GM23338 (cell line): ENCODE measurements around the gene CNPY1. TPM values are rescaled to one million over a fixed set of nuclear protein-coding genes. Genes with fewer than 3 reads are reported as not detected.

ENCODE experiments used
- ATAC-seq: fragments of 200-7000 bp; cut with Tn5 transposase; 3 replicates; pipeline ENCODE4 v1.9.1; 2020
- DNase-seq: peaks from one replicate; pipeline ENCODE4 v3.0.0-alpha.2; 2015; ENCODE audit warnings: low spot score
- H2AFZ ChIP-seq: fragments of 200-600 bp; sonication (generic); 2 replicates; pipeline ENCODE4 v1.8.0; 2016; ENCODE audit warnings: antibody characterized with exemption, mild to moderate bottlenecking, moderate library complexity
- H3F3A ChIP-seq: fragments of 200-600 bp; sonication (generic); replicated peaks from 2 replicates; pipeline ENCODE4 v1.8.0; 2017; ENCODE audit warnings: antibody characterized with exemption, mixed run types, low read depth
- H3K27ac ChIP-seq: fragments of 200-600 bp; sonication (generic); 2 replicates; pipeline ENCODE4 v1.6.1; 2016; ENCODE audit warnings: low read depth
- H3K27me3 ChIP-seq: fragments of 200-600 bp; sonication (generic); 2 replicates; pipeline ENCODE4 v1.8.0; 2016; ENCODE audit warnings: mild to moderate bottlenecking, mixed run types, moderate library complexity; ENCODE audit not compliant: insufficient read depth
- H3K36me3 ChIP-seq: fragments of 200-600 bp; sonication (generic); 2 replicates; pipeline ENCODE4 v1.8.0; 2016; ENCODE audit warnings: mild to moderate bottlenecking; ENCODE audit not compliant: insufficient read depth
- H3K4me1 ChIP-seq: fragments of 200-600 bp; sonication (generic); 2 replicates; pipeline ENCODE4 v1.8.0; 2016; ENCODE audit warnings: mild to moderate bottlenecking, moderate library complexity; ENCODE audit not compliant: insufficient read depth
- H3K4me2 ChIP-seq: fragments of 200-600 bp; sonication (generic); 2 replicates; pipeline ENCODE4 v1.7.1; 2017; ENCODE audit warnings: mixed run types
- H3K4me3 ChIP-seq: fragments of 200-600 bp; sonication (generic); 2 replicates; pipeline ENCODE4 v1.6.1; 2016; ENCODE audit warnings: mixed run types
- H3K79me2 ChIP-seq: fragments of 200-600 bp; sonication (generic); replicated peaks from 2 replicates; pipeline ENCODE4 v1.8.0; 2017; ENCODE audit warnings: mild to moderate bottlenecking; ENCODE audit not compliant: insufficient read depth
- H3K9me2 ChIP-seq: fragments of 200-600 bp; sonication (generic); 2 replicates; pipeline ENCODE4 v1.8.0; 2017; ENCODE audit not compliant: insufficient read depth
- H4K20me1 ChIP-seq: fragments of 200-600 bp; sonication (generic); replicated peaks from 2 replicates; pipeline ENCODE4 v1.8.0; 2017; ENCODE audit warnings: mild to moderate bottlenecking; ENCODE audit not compliant: insufficient read depth
- H3K27ac Mint-ChIP-seq: 2 replicates; pipeline ENCODE4 v1.8.0; 2020; ENCODE audit warnings: inconsistent platforms, mild to moderate bottlenecking, moderate library complexity, mixed read lengths
- H3K27me3 Mint-ChIP-seq: 3 replicates; pipeline ENCODE4 v1.8.0; 2022; ENCODE audit warnings: low read depth, mild to moderate bottlenecking, moderate library complexity, mixed read lengths, inconsistent platforms; ENCODE audit not compliant: insufficient read depth, poor library complexity
- H3K36me3 Mint-ChIP-seq: 3 replicates; pipeline ENCODE4 v1.8.0; 2021; ENCODE audit warnings: low read depth, mild to moderate bottlenecking, inconsistent platforms, moderate library complexity, mixed read lengths
- H3K4me1 Mint-ChIP-seq: 3 replicates; pipeline ENCODE4 v1.8.0; 2020; ENCODE audit warnings: mild to moderate bottlenecking, inconsistent platforms, mixed read lengths
- H3K4me3 Mint-ChIP-seq: 3 replicates; pipeline ENCODE4 v1.8.0; 2021; ENCODE audit warnings: moderate library complexity, mild to moderate bottlenecking, inconsistent platforms, mixed read lengths
- H3K9me3 Mint-ChIP-seq: 3 replicates; pipeline ENCODE4 v1.8.0; 2020; ENCODE audit warnings: moderate library complexity, mild to moderate bottlenecking, inconsistent platforms, mixed read lengths
- CREB1 ChIP-seq: fragments of 250-450 bp; sonication (Bioruptor Pico); IDR thresholded peaks from 2 replicates; pipeline ENCODE4 v1.5.0; 2020; ENCODE audit warnings: low read depth, mild to moderate bottlenecking, moderate library complexity
- EZH2phosphoT487 ChIP-seq: fragments of 200-600 bp; sonication (generic); IDR thresholded peaks from one replicate; pipeline ENCODE4 v1.8.1; 2018; ENCODE audit warnings: antibody characterized with exemption; ENCODE audit not compliant: unreplicated experiment
- JUNB ChIP-seq: IDR thresholded peaks from one replicate; pipeline ENCODE4 v1.6.1; 2016; ENCODE audit warnings: antibody characterized with exemption; ENCODE audit not compliant: unreplicated experiment
- POLR2AphosphoS5 ChIP-seq: IDR thresholded peaks from 2 replicates; pipeline ENCODE4 v1.6.1; 2016; ENCODE audit warnings: antibody characterized with exemption, low read depth
- ZNF114 ChIP-seq: fragments of 250-450 bp; sonication (Bioruptor Pico); IDR thresholded peaks from 2 replicates; pipeline ENCODE4 v1.5.0; 2020; ENCODE audit warnings: mild to moderate bottlenecking, moderate library complexity
- ZNF331 ChIP-seq: fragments of 250-450 bp; sonication (Bioruptor Pico); IDR thresholded peaks from 2 replicates; pipeline ENCODE4 v1.5.0; 2020; ENCODE audit warnings: low read depth, mild to moderate bottlenecking, moderate library complexity
- ZNF462 ChIP-seq: fragments of 250-450 bp; sonication (Bioruptor Pico); IDR thresholded peaks from 2 replicates; pipeline ENCODE4 v1.5.0; 2020; ENCODE audit warnings: mild to moderate bottlenecking, moderate library complexity
- polyA plus RNA-seq: library from polyadenylated mRNA; unstranded; fragments of >200 nt; fragmentation: Nextera tagmentation; extraction: Ambion mirVana; gene quantifications from 2 replicates; pipeline ENCODE4 v1.2.1, GENCODE V29; 2016
- total RNA-seq: library from RNA; depleted of rRNA; stranded (reverse); fragments of >200 nt; shearing (Covaris generic); gene quantifications from 2 replicates; pipeline ENCODE4 v1.2.3, GENCODE V29; 2014
- TF ChIP-seq, protein P1 (sequence below), 2 experiments: fragments of 200-600 bp in 1 of 2; sonication (generic) in 1 of 2; conservative IDR thresholded peaks; 2 replicates each; pipeline versions ENCODE4 v1.5.1 to v1.6.1; 2016 to 2017; ENCODE audit warnings: antibody characterized with exemption in 2 of 2, low read depth in 2 of 2, mild to moderate bottlenecking in 2 of 2, moderate library complexity in 1 of 2
- TF ChIP-seq, protein P2 (sequence below): IDR thresholded peaks from one replicate; pipeline ENCODE4 v1.6.1; 2018; ENCODE audit warnings: antibody characterized with exemption; ENCODE audit not compliant: unreplicated experiment

The CNPY1 gene
- total and polyA plus RNA-seq, 2 experiments from 2014 or later, result not detected

- TF ChIP-seq, protein P1, sequence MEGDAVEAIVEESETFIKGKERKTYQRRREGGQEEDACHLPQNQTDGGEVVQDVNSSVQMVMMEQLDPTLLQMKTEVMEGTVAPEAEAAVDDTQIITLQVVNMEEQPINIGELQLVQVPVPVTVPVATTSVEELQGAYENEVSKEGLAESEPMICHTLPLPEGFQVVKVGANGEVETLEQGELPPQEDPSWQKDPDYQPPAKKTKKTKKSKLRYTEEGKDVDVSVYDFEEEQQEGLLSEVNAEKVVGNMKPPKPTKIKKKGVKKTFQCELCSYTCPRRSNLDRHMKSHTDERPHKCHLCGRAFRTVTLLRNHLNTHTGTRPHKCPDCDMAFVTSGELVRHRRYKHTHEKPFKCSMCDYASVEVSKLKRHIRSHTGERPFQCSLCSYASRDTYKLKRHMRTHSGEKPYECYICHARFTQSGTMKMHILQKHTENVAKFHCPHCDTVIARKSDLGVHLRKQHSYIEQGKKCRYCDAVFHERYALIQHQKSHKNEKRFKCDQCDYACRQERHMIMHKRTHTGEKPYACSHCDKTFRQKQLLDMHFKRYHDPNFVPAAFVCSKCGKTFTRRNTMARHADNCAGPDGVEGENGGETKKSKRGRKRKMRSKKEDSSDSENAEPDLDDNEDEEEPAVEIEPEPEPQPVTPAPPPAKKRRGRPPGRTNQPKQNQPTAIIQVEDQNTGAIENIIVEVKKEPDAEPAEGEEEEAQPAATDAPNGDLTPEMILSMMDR (conservative IDR thresholded peaks at IDR 0.05; ENCODE audit: low read depth in 2 of 2), result no peak
These were observed 24.6 kb upstream of the CNPY1 start (continued) for GRCh38 chr7:155570991-155571390.

- H3F3A ChIP-seq, result no peaks in the 10 kb centered on the region
- no peak overlapping the region for H3K27ac Mint-ChIP-seq
- ATAC-seq (no peak), DNase-seq (no peak)
- no peaks in the 10 kb centered on the region for H3K36me3 ChIP-seq
- peaks cover 13% of the 10 kb centered on the region for H3K4me1 Mint-ChIP-seq
- H4K20me1 ChIP-seq, result no peaks in the 10 kb centered on the region
- H2AFZ ChIP-seq, result no peak overlapping the region
- H3K36me3 Mint-ChIP-seq, result no peaks in the 10 kb centered on the region
- peaks cover 4% of the 10 kb centered on the region for H3K27me3 Mint-ChIP-seq
- H3K9me3 Mint-ChIP-seq, result no peaks in the 10 kb centered on the region
- H3K4me1 ChIP-seq, result no peaks in the 10 kb centered on the region
- H3K4me2 ChIP-seq, result no peak overlapping the region
- no peak overlapping the region for H3K4me3 Mint-ChIP-seq
- no peaks in the 10 kb centered on the region for H3K79me2 ChIP-seq
- no peak overlapping the region for H3K4me3 ChIP-seq
- H3K27ac ChIP-seq, result no peak overlapping the region
- H3K27me3 ChIP-seq, result no peaks in the 10 kb centered on the region
- no peaks in the 10 kb centered on the region for H3K9me2 ChIP-seq
- TF ChIP-seq JUNB (no peak), EZH2phosphoT487 (no peak), POLR2AphosphoS5 (no peak), ZNF331 (no peak), ZNF462 (CRISPR knock-in tag) (no peak), CREB1 (no peak), ZNF114 (CRISPR knock-in tag) (no peak)
- TF ChIP-seq, protein P2, sequence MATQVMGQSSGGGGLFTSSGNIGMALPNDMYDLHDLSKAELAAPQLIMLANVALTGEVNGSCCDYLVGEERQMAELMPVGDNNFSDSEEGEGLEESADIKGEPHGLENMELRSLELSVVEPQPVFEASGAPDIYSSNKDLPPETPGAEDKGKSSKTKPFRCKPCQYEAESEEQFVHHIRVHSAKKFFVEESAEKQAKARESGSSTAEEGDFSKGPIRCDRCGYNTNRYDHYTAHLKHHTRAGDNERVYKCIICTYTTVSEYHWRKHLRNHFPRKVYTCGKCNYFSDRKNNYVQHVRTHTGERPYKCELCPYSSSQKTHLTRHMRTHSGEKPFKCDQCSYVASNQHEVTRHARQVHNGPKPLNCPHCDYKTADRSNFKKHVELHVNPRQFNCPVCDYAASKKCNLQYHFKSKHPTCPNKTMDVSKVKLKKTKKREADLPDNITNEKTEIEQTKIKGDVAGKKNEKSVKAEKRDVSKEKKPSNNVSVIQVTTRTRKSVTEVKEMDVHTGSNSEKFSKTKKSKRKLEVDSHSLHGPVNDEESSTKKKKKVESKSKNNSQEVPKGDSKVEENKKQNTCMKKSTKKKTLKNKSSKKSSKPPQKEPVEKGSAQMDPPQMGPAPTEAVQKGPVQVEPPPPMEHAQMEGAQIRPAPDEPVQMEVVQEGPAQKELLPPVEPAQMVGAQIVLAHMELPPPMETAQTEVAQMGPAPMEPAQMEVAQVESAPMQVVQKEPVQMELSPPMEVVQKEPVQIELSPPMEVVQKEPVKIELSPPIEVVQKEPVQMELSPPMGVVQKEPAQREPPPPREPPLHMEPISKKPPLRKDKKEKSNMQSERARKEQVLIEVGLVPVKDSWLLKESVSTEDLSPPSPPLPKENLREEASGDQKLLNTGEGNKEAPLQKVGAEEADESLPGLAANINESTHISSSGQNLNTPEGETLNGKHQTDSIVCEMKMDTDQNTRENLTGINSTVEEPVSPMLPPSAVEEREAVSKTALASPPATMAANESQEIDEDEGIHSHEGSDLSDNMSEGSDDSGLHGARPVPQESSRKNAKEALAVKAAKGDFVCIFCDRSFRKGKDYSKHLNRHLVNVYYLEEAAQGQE, result no peak
- TF ChIP-seq, protein P1 (conservative IDR thresholded peaks at IDR 0.05; ENCODE audit: low read depth in 2 of 2), result no peak
These were observed 24.0 kb upstream of the CNPY1 start for GRCh38 chr7:155570171-155570958.
